Suprapubic skin (tissue), 4 donors: ENCODE measurements around the gene INPP4B. TPM values are rescaled to one million over a fixed set of nuclear protein-coding genes. Genes with fewer than 3 reads are reported as not detected.
"Not testable (repeated sequence)": the region's sequence is repeated elsewhere in the genome, so short reads cannot be mapped to it uniquely, and the experiment has no call there.

ENCODE experiments used
- DNase-seq, 2 donors: peaks; one replicate each; pipeline ENCODE4 v3.0.0-alpha.2; 2019; ENCODE audit warnings: low spot score in 2 of 2
- H3K27ac ChIP-seq: fragments of 200-600 bp; sonication (generic); one replicate; pipeline ENCODE4 v1.5.1; 2019
- H3K27me3 ChIP-seq: fragments of 200-600 bp; sonication (generic); one replicate; pipeline ENCODE4 v1.5.1; 2019
- H3K36me3 ChIP-seq: fragments of 200-600 bp; sonication (generic); one replicate; pipeline ENCODE4 v1.5.1; 2019
- H3K4me1 ChIP-seq: fragments of 200-600 bp; sonication (generic); one replicate; pipeline ENCODE4 v1.5.1; 2019
- H3K4me3 ChIP-seq: fragments of 200-600 bp; sonication (generic); one replicate; pipeline ENCODE4 v1.5.1; 2019; ENCODE audit warnings: mild to moderate bottlenecking
- H3K9me3 ChIP-seq: fragments of 200-600 bp; sonication (generic); one replicate; pipeline ENCODE4 v1.5.1; 2019
- EP300 ChIP-seq: sonication (generic); formaldehyde crosslinking; IDR thresholded peaks from one replicate; pipeline ENCODE4 v1.6.1; 2017; ENCODE audit warnings: antibody characterized with exemption
- POLR2A ChIP-seq, 2 donors: fragments of 450-650 bp; IDR thresholded peaks; one replicate each; pipeline ENCODE4 v1.6.1; 2017; ENCODE audit warnings: antibody characterized with exemption in 2 of 2, mild to moderate bottlenecking in 2 of 2, moderate library complexity in 2 of 2
- POLR2AphosphoS5 ChIP-seq, 3 donors: sonication (generic); formaldehyde crosslinking; IDR thresholded peaks; one replicate each; pipeline ENCODE4 v1.6.1; 2017; ENCODE audit warnings: antibody characterized with exemption in 3 of 3
- WGBS: methylation state at CpG from one replicate; pipeline ENCODE4 v1.1.5; 2018; 5-methylcytosine and 5-hydroxymethylcytosine counted together
- total RNA-seq, 4 donors: library from RNA; depleted of rRNA; stranded (reverse); fragments of >200 nt; gene quantifications; one replicate each; pipeline ENCODE4 v1.1.0, GENCODE V29; 2016
- TF ChIP-seq, protein P1 (sequence below), 2 donors: fragments of 200-600 bp in 1 of 2; fragments of 450-650 bp in 1 of 2; sonication (generic) in 1 of 2; IDR thresholded peaks; one replicate each; pipeline ENCODE4 v1.5.1; 2016 to 2019; ENCODE audit warnings: antibody characterized with exemption in 2 of 2, mild to moderate bottlenecking in 1 of 2, moderate library complexity in 1 of 2

The INPP4B gene
- total RNA-seq, 4 donors from 2014 or later = 12.4 to 27.4 (median 17.4) TPM

DNA sequence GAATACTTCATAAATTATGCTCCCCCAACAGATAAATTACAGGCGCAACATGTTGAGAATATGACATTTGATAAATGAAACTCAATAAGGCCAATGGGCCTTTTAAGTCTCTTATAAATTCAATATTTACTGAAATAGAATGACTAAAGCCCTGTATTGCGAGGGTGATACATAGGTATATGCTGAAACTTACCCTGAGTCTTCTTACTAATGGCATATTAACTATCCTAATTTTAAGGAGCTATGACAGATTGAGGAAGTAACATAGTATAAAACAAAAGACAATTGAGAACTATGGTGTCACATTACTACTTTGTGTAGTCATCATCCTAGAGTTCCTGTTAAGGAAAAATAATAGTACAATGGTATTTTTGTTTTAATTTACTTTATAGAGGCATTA, 769.1 kb downstream of the INPP4B start:
- no peaks in the 10 kb centered on the region for H3K9me3 ChIP-seq
- H3K27me3 ChIP-seq = no peaks in the 10 kb centered on the region
- no peaks in the 10 kb centered on the region for H3K4me1 ChIP-seq
- H3K4me3 ChIP-seq = no peak overlapping the region
- no peaks in the 10 kb centered on the region for H3K36me3 ChIP-seq
- H3K27ac ChIP-seq = no peak overlapping the region
- WGBS = 49% methylated on average over 2 of the region's 2 CpGs
- TF ChIP-seq EP300 (no peak), POLR2A (IDR thresholded peaks at IDR 0.05) (no peak), POLR2AphosphoS5 (IDR thresholded peaks at IDR 0.05) (no peak)
- TF ChIP-seq, protein P1, sequence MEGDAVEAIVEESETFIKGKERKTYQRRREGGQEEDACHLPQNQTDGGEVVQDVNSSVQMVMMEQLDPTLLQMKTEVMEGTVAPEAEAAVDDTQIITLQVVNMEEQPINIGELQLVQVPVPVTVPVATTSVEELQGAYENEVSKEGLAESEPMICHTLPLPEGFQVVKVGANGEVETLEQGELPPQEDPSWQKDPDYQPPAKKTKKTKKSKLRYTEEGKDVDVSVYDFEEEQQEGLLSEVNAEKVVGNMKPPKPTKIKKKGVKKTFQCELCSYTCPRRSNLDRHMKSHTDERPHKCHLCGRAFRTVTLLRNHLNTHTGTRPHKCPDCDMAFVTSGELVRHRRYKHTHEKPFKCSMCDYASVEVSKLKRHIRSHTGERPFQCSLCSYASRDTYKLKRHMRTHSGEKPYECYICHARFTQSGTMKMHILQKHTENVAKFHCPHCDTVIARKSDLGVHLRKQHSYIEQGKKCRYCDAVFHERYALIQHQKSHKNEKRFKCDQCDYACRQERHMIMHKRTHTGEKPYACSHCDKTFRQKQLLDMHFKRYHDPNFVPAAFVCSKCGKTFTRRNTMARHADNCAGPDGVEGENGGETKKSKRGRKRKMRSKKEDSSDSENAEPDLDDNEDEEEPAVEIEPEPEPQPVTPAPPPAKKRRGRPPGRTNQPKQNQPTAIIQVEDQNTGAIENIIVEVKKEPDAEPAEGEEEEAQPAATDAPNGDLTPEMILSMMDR (IDR thresholded peaks at IDR 0.05) = no peak
- no peak for DNase-seq

DNA sequence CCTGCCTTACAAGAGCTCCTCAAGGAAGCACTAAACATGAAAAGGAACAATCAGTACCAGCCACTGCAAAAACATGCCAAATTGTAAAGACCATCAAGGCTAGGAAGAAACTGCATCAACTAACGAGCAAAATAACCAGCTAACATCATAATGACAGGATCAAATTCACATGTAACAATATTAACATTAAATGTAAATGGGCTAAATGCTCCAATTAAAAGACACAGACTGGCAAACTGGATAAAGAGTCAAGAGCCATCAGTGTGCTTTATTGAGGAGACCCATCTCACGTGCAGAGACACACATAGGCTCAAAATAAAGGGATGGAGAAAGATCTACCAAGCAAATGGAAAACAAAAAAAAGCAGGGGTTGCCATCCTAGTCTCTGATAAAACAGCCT, 777.8 kb downstream of the INPP4B start:
- H3K27ac ChIP-seq, H3K4me1 ChIP-seq, H3K4me3 ChIP-seq, H3K9me3 ChIP-seq, H3K27me3 ChIP-seq, H3K36me3 ChIP-seq, DNase-seq: not testable (repeated sequence)
- WGBS = 87% methylated on average over 2 of the region's 2 CpGs

DNA sequence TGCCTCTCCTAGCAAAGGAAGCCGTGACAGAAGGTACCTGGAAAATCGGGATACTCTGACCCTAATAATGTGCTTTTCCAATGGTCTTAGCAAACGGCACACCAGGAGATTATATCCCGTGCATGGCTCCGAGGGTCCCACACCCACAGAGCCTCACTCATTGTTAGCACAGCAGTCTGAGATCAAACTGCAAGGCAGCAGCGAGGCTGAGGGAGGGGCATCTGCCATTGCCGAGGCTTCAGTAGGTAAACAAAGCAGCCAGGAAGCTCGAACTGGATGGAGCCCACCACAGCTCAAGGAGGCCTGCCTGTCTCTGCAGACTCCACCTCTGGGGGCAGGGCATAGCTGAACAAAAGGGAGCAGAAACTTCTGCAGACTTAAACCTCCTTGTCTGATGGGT, 779.5 kb downstream of the INPP4B start:
- 90% methylated on average over 8 of the region's 8 CpGs for WGBS
- H3K27me3 ChIP-seq = not testable (repeated sequence)

DNA sequence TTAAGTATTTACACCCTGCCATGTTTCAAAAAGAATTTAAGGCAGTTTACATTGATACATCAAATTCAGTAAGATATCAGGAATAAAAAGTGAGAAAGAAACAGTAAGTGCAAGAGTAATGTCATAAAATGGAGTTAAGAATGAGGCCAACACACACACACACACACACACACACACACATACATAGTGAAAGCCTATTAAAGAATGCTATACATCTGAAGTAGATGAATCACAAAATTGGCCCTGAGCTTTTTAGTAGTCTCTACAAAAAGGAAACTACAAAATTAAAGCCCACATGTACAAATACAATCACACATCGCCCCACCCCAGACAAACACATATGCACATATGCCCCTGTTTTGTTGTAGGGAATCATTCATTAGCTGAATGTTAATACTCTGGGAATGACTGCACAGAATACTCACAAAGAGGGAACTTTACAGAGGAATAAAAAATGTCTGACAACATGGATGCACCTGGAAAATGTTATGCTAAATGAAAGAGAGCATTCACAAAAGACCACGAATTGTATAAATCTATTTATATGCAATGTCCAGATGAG, 780.9 kb downstream of the INPP4B start:
- Histone ChIP-seq H3K4me3 (no peak overlapping the region), H3K4me1 (no peaks in the 10 kb centered on the region), H3K27me3 (no peaks in the 10 kb centered on the region), H3K36me3 (no peaks in the 10 kb centered on the region), H3K9me3 (no peaks in the 10 kb centered on the region), H3K27ac (no peak overlapping the region)
- no peak for DNase-seq
- TF ChIP-seq POLR2A (IDR thresholded peaks at IDR 0.05) = no peak
- no peak for TF ChIP-seq EP300
- no peak for TF ChIP-seq POLR2AphosphoS5 (IDR thresholded peaks at IDR 0.05)
- TF ChIP-seq, protein P1 (IDR thresholded peaks at IDR 0.05) = no peak
- 70% methylated on average over 2 of the region's 2 CpGs for WGBS

More for the DNA sequence above, 779.5 kb downstream of the INPP4B start:
- H3K4me3 ChIP-seq, DNase-seq, H3K9me3 ChIP-seq, H3K27ac ChIP-seq, H3K36me3 ChIP-seq, H3K4me1 ChIP-seq: not testable (repeated sequence)

DNA sequence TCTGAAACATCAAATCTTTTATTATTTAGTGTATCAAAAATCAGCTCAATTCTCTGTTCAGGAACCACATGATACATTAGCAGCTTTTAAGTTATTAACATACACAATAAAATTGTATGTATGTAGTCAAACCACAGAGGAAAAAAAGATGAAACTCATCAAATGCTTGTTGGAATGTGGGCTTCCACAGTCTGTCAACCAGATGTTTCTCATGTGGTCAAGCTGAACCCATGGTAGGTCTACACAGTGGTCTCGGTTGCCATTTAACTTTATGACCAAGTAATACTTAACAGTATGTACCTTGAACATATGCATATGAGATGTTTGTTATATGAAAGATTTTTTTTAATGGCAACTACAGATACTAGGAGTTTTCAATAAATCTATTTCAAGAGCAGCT, 781.9 kb downstream of the INPP4B start:
- H3K9me3 ChIP-seq = no peaks in the 10 kb centered on the region
- TF ChIP-seq EP300 (no peak), POLR2A (IDR thresholded peaks at IDR 0.05) (no peak), POLR2AphosphoS5 (IDR thresholded peaks at IDR 0.05) (no peak)
- TF ChIP-seq, protein P1 (IDR thresholded peaks at IDR 0.05) = no peak
- H3K4me1 ChIP-seq = no peaks in the 10 kb centered on the region
- WGBS = 68% methylated on average over 1 of the region's 1 CpG
- no peaks in the 10 kb centered on the region for H3K27me3 ChIP-seq
- no peak overlapping the region for H3K4me3 ChIP-seq
- no peaks in the 10 kb centered on the region for H3K36me3 ChIP-seq
- DNase-seq = no peak
- no peak overlapping the region for H3K27ac ChIP-seq

DNA sequence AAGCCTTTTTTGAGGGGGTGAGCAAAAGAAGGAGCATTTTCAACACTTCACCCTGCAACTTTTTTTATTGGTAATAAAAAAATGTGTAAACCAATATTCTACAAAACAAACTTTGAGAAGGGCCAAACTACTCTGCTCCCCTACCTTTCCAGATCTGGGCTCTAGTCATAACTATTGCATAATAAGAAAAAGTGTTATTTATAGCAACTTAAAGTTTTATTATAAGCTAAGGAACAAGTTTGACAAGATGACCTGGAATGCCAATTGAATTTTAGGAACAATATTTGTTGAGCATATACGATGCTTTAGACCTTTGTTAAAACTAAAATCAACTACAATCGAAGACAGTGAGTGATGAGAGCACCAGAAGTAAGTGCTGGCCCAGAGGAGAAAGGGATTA, 800.1 kb downstream of the INPP4B start:
- Histone ChIP-seq H3K9me3 (no peaks in the 10 kb centered on the region), H3K27me3 (no peaks in the 10 kb centered on the region), H3K4me1 (no peaks in the 10 kb centered on the region), H3K27ac (no peak overlapping the region), H3K4me3 (no peak overlapping the region), H3K36me3 (no peaks in the 10 kb centered on the region)
- TF ChIP-seq, protein P1 (IDR thresholded peaks at IDR 0.05) = no peak
- TF ChIP-seq EP300 (no peak), POLR2A (IDR thresholded peaks at IDR 0.05) (no peak), POLR2AphosphoS5 (IDR thresholded peaks at IDR 0.05) (no peak)
- DNase-seq = no peak
- 71% methylated on average over 2 of the region's 2 CpGs for WGBS
